Activated T-cell treated with anti-CD3 and anti-CD28 coated beads, Interleukin-2, amount 50 U/mL, for 4 hours (primary cell): ENCODE results near the gene RIN3. TPM values are rescaled to one million over a fixed set of nuclear protein-coding genes. Genes with fewer than 3 reads are reported as not detected.

Experiments
- ATAC-seq, 2 donors: fragments of 200-7000 bp; cut with Tn5 transposase; one replicate each; pipeline ENCODE4 v1.10.0; 2021
- DNase-seq: peaks from one replicate; pipeline ENCODE4 v3.0.0-alpha.2; 2020
- H3K27me3 Mint-ChIP-seq: one replicate; pipeline ENCODE4 v1.8.0; 2021; ENCODE audit warnings: low read depth, mixed read lengths
- H3K36me3 Mint-ChIP-seq: one replicate; pipeline ENCODE4 v1.8.0; 2022; ENCODE audit warnings: mixed read lengths; ENCODE audit not compliant: insufficient read depth
- H3K4me1 Mint-ChIP-seq: one replicate; pipeline ENCODE4 v1.8.0; 2021; ENCODE audit warnings: low read depth, mixed read lengths
- H3K4me3 Mint-ChIP-seq: one replicate; pipeline ENCODE4 v1.8.0; 2021; ENCODE audit warnings: mild to moderate bottlenecking, moderate library complexity, mixed read lengths
- H3K9me3 Mint-ChIP-seq: one replicate; pipeline ENCODE4 v1.8.0; 2021; ENCODE audit warnings: mixed read lengths
- total RNA-seq, 3 donors: library from RNA; stranded (reverse); gene quantifications; one replicate each; pipeline ENCODE4 v1.2.1, GENCODE V29; 2021

The RIN3 gene
- total RNA-seq, 3 donors from 2014 or later: 14.2 to 24.3 (median 18.5) TPM

- Mint-ChIP-seq H3K9me3 (no peaks in the 10 kb centered on the region), H3K4me1 (peaks cover 60% of the 10 kb centered on the region), H3K36me3 (peaks cover 6% of the 10 kb centered on the region), H3K4me3 (no peak overlapping the region), H3K27me3 (no peaks in the 10 kb centered on the region)
- ATAC-seq: no peak
- no peak for DNase-seq
Observed at GRCh38 chr14:92559486-92559885, 45.9 kb downstream of the RIN3 start.

- H3K9me3 Mint-ChIP-seq: no peaks in the 10 kb centered on the region
- H3K36me3 Mint-ChIP-seq: peaks cover 11% of the 10 kb centered on the region
- DNase-seq: peak; percentile 56
- ATAC-seq: no peak
- H3K4me1 Mint-ChIP-seq: peaks cover 56% of the 10 kb centered on the region
- H3K27me3 Mint-ChIP-seq: no peaks in the 10 kb centered on the region
- no peak overlapping the region for H3K4me3 Mint-ChIP-seq
Observed at GRCh38 chr14:92560106-92560865, 46.7 kb downstream of the RIN3 start.

- DNase-seq (no peak), ATAC-seq (peak in 1 of 2 donors; percentile 18)
- H3K9me3 Mint-ChIP-seq: peaks cover 2% of the 10 kb centered on the region
- peaks cover 13% of the 10 kb centered on the region for H3K36me3 Mint-ChIP-seq
- no peak overlapping the region for H3K4me3 Mint-ChIP-seq
- H3K27me3 Mint-ChIP-seq: no peaks in the 10 kb centered on the region
- H3K4me1 Mint-ChIP-seq: peaks cover 39% of the 10 kb centered on the region
Observed at GRCh38 chr14:92561906-92562479, 48.4 kb downstream of the RIN3 start.

GRCh38 chr14:92563359-92563758 lies 49.8 kb downstream of the RIN3 start:
- no peak for DNase-seq
- Mint-ChIP-seq H3K36me3 (peaks cover 15% of the 10 kb centered on the region), H3K27me3 (no peaks in the 10 kb centered on the region), H3K4me1 (peaks cover 36% of the 10 kb centered on the region), H3K4me3 (no peak overlapping the region), H3K9me3 (peaks cover 9% of the 10 kb centered on the region)
- ATAC-seq: peak; percentile 88 to 93

GRCh38 chr14:92563765-92564285 lies 50.2 kb downstream of the RIN3 start:
- Mint-ChIP-seq H3K4me3 (no peak overlapping the region), H3K4me1 (peaks cover 39% of the 10 kb centered on the region)

GRCh38 chr14:92564344-92565039 lies 50.9 kb downstream of the RIN3 start:
- no peak for ATAC-seq
- no peak overlapping the region for H3K4me3 Mint-ChIP-seq
- H3K36me3 Mint-ChIP-seq: peaks cover 15% of the 10 kb centered on the region
- no peak for DNase-seq
- H3K4me1 Mint-ChIP-seq: peaks cover 44% of the 10 kb centered on the region
- peaks cover 9% of the 10 kb centered on the region for H3K9me3 Mint-ChIP-seq
- H3K27me3 Mint-ChIP-seq: no peaks in the 10 kb centered on the region

More at GRCh38 chr14:92563765-92564285, 50.2 kb downstream of the RIN3 start:
- H3K27me3 Mint-ChIP-seq: no peaks in the 10 kb centered on the region
- no peak for ATAC-seq
- DNase-seq: no peak
- H3K36me3 Mint-ChIP-seq: peaks cover 13% of the 10 kb centered on the region
- peaks cover 9% of the 10 kb centered on the region for H3K9me3 Mint-ChIP-seq

- H3K36me3 Mint-ChIP-seq: peaks cover 15% of the 10 kb centered on the region
- ATAC-seq (no peak), DNase-seq (no peak)
- H3K9me3 Mint-ChIP-seq: peaks cover 9% of the 10 kb centered on the region
- H3K4me1 Mint-ChIP-seq: peaks cover 41% of the 10 kb centered on the region
- no peak overlapping the region for H3K4me3 Mint-ChIP-seq
- H3K27me3 Mint-ChIP-seq: no peaks in the 10 kb centered on the region
Observed at GRCh38 chr14:92565040-92565717, 51.6 kb downstream of the RIN3 start.

- Mint-ChIP-seq H3K4me3 (no peak overlapping the region), H3K27me3 (no peaks in the 10 kb centered on the region), H3K4me1 (peaks cover 39% of the 10 kb centered on the region), H3K9me3 (peaks cover 9% of the 10 kb centered on the region), H3K36me3 (peaks cover 15% of the 10 kb centered on the region)
- no peak for DNase-seq
- ATAC-seq: no peak
Observed at GRCh38 chr14:92565718-92566115, 52.1 kb downstream of the RIN3 start.

- ATAC-seq (no peak), DNase-seq (no peak)
- H3K27me3 Mint-ChIP-seq: no peaks in the 10 kb centered on the region
- peaks cover 9% of the 10 kb centered on the region for H3K9me3 Mint-ChIP-seq
- H3K4me1 Mint-ChIP-seq: peaks cover 39% of the 10 kb centered on the region
- peaks cover 17% of the 10 kb centered on the region for H3K36me3 Mint-ChIP-seq
- no peak overlapping the region for H3K4me3 Mint-ChIP-seq
Observed at GRCh38 chr14:92567173-92567725, 53.7 kb downstream of the RIN3 start.

- peaks cover 17% of the 10 kb centered on the region for H3K36me3 Mint-ChIP-seq
Observed at GRCh38 chr14:92568621-92569479, 55.3 kb downstream of the RIN3 start.

GRCh38 chr14:92570674-92571262 lies 57.2 kb downstream of the RIN3 start:
- Mint-ChIP-seq H3K27me3 (no peaks in the 10 kb centered on the region), H3K4me3 (no peak overlapping the region), H3K4me1 (peaks cover 30% of the 10 kb centered on the region), H3K9me3 (peaks cover 9% of the 10 kb centered on the region), H3K36me3 (peaks cover 13% of the 10 kb centered on the region)
- DNase-seq (no peak), ATAC-seq (no peak)

More at GRCh38 chr14:92568621-92569479, 55.3 kb downstream of the RIN3 start:
- DNase-seq (peak; percentile 26), ATAC-seq (peak; percentile 74 to 76)
- no peaks in the 10 kb centered on the region for H3K27me3 Mint-ChIP-seq
- peak overlapping the region; percentile 71 for H3K4me3 Mint-ChIP-seq
- H3K4me1 Mint-ChIP-seq: peaks cover 29% of the 10 kb centered on the region
- peaks cover 9% of the 10 kb centered on the region for H3K9me3 Mint-ChIP-seq

- DNase-seq: no peak
- no peaks in the 10 kb centered on the region for H3K27me3 Mint-ChIP-seq
- peaks cover 12% of the 10 kb centered on the region for H3K36me3 Mint-ChIP-seq
- ATAC-seq: no peak
- peaks cover 6% of the 10 kb centered on the region for H3K9me3 Mint-ChIP-seq
- peaks cover 41% of the 10 kb centered on the region for H3K4me1 Mint-ChIP-seq
- no peak overlapping the region for H3K4me3 Mint-ChIP-seq
Observed at GRCh38 chr14:92572050-92572449, 58.5 kb downstream of the RIN3 start.
